Measurements from ENCODE around the gene TCP11. TPM values are rescaled to one million over a fixed set of nuclear protein-coding genes. Genes with fewer than 3 reads are reported as not detected.

The TCP11 gene
- total RNA-seq, 1 donor from 2014 or later = not detected

GRCh38 chr6:35151466-35151865 is 10.3 kb upstream of the TCP11 start:
- DNase-seq (ENCODE audit: low read depth) (no peak), FAIRE-seq (no peak)
- no peaks in the 10 kb centered on the region for H3K27me3 ChIP-seq (ENCODE audit: control insufficient read depth, insufficient read depth, low read length)
- H3K4me3 ChIP-seq (ENCODE audit: low read depth, low read length) = no peak overlapping the region
- no peaks in the 10 kb centered on the region for H3K36me3 ChIP-seq (ENCODE audit: control insufficient read depth, insufficient read depth, low read length)
- no peak for TF ChIP-seq CTCF (IDR thresholded peaks at IDR 0.05; ENCODE audit: insufficient read depth, low read length, severe bottlenecking)

DNA sequence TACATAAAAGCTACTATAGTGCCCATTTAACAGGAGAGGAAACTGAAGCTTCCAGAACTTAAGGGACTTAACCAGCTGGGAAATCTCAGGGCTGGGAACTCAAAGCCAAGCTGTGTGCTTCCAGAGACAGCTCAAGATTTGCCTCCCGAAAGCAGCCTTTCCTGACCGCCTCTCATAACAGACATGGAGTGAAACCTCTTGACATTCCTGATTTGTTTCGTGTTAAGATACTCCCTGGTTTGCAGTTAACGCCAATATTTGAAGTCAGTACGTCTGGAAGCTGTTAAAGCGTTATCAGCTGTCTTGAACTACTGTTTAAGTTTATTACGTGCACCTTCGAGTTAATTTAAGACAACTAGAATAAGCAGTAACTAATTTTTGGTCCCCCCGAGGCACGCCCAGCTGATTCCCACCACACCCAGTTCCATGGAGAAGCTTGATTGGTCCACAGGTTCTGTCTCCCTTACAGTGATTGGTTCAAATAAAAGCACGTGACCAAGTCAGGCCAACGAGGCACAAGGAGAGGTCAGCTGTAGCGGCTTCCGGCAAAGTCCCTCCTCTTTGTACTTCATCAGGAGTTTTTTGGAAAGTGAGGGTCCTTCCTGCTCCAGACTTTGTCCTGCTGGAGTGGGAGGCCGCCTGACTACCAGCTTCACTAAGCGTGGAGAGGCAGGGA is 8.9 kb upstream of the TCP11 start:
- no peak overlapping the region for H3K4me3 ChIP-seq (ENCODE audit: low read depth, low read length)
- no peaks in the 10 kb centered on the region for H3K27me3 ChIP-seq (ENCODE audit: control insufficient read depth, insufficient read depth, low read length)
- no peak for TF ChIP-seq CTCF (IDR thresholded peaks at IDR 0.05; ENCODE audit: insufficient read depth, low read length, severe bottlenecking)
- DNase-seq (ENCODE audit: low read depth) = no peak
- H3K36me3 ChIP-seq (ENCODE audit: control insufficient read depth, insufficient read depth, low read length) = no peaks in the 10 kb centered on the region
- FAIRE-seq = no peak

DNA sequence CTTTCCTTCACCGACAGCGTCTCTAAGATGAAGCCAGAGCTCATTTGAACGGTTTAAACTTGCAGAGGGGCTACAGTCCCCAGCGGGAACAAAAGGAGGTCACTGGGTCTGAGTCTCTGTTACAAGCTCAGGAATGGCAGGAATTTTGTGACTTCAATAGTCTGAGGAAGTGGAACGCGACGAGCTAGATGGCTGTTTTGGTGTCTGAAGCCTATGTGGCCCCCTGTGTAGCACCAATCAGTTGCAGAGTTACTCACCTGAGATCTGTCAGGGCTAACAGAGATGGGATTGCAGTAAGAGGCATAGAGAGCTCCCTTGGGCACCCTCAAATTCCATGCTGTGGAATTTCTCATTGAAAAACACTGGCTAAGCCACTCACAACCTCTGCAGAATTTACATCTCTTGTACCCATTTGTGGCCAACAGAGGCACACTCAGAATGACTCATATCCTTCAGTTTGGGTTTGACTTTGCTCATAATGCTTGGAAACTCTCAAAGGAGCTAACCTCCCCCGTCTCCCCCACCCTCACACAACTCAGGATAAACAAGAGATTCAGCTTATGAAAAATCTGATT is 7.1 kb upstream of the TCP11 start:
- Histone ChIP-seq H3K4me3 (ENCODE audit: low read depth, low read length) (no peak overlapping the region), H3K27me3 (ENCODE audit: control insufficient read depth, insufficient read depth, low read length) (no peaks in the 10 kb centered on the region), H3K36me3 (ENCODE audit: control insufficient read depth, insufficient read depth, low read length) (no peaks in the 10 kb centered on the region)
- FAIRE-seq (no peak), DNase-seq (ENCODE audit: low read depth) (peak; percentile 65)
- TF ChIP-seq CTCF (IDR thresholded peaks at IDR 0.05; ENCODE audit: insufficient read depth, low read length, severe bottlenecking) = no peak

- no peak for FAIRE-seq
- no peak for TF ChIP-seq CTCF (IDR thresholded peaks at IDR 0.05; ENCODE audit: insufficient read depth, low read length, severe bottlenecking)
- no peak for DNase-seq (ENCODE audit: low read depth)
Measured at GRCh38 chr6:35147486-35147885, 6.3 kb upstream of the TCP11 start.

DNA sequence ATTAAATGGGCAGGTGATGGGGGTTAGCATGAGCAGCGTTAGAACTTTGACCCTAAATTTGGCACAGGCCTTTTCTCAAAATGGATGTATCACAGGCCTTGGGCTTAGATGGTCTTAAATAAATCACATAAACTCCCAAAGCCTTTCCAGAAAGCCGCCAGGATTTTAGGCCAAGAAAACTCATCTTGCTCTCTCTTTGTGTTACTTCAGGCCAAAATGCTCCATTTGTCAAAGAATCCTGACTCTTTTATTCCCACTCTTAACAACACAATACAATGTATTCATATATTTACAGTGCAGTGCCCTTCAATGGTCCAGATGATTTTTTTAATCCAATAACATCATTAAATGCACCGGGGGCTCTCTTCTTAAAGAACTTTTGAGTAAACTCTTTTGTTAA is 5.9 kb upstream of the TCP11 start:
- FAIRE-seq (no peak), DNase-seq (ENCODE audit: low read depth) (no peak)
- H3K36me3 ChIP-seq (ENCODE audit: control insufficient read depth, insufficient read depth, low read length) = no peaks in the 10 kb centered on the region
- TF ChIP-seq CTCF (IDR thresholded peaks at IDR 0.05; ENCODE audit: insufficient read depth, low read length, severe bottlenecking) = no peak
- H3K27me3 ChIP-seq (ENCODE audit: control insufficient read depth, insufficient read depth, low read length) = no peaks in the 10 kb centered on the region
- no peak overlapping the region for H3K4me3 ChIP-seq (ENCODE audit: low read depth, low read length)

More at GRCh38 chr6:35147486-35147885, 6.3 kb upstream of the TCP11 start:
- Histone ChIP-seq H3K36me3 (ENCODE audit: control insufficient read depth, insufficient read depth, low read length) (no peaks in the 10 kb centered on the region), H3K27me3 (ENCODE audit: control insufficient read depth, insufficient read depth, low read length) (no peaks in the 10 kb centered on the region), H3K4me3 (ENCODE audit: low read depth, low read length) (no peak overlapping the region)

GRCh38 chr6:35146453-35146852 is 5.3 kb upstream of the TCP11 start:
- FAIRE-seq = no peak
- Histone ChIP-seq H3K4me3 (ENCODE audit: low read depth, low read length) (no peak overlapping the region), H3K27me3 (ENCODE audit: control insufficient read depth, insufficient read depth, low read length) (peaks cover under 1% of the 10 kb centered on the region), H3K36me3 (ENCODE audit: control insufficient read depth, insufficient read depth, low read length) (no peaks in the 10 kb centered on the region)
- DNase-seq (ENCODE audit: low read depth) = peak; percentile 43
- peak; percentile 82 for TF ChIP-seq CTCF (IDR thresholded peaks at IDR 0.05; ENCODE audit: insufficient read depth, low read length, severe bottlenecking)
